IMR-90 (cell line): Measurements from ENCODE around the gene ZFR.

Experiments used
- CEBPB ChIP-seq: IDR thresholded peaks from 2 replicates; pipeline ENCODE4 v1.6.1; 2012; ENCODE audit warnings: low read depth, low read length, improper control_type of control experiment
- CTCF ChIP-seq: conservative IDR thresholded peaks from 2 replicates; pipeline ENCODE4 v1.5.1; 2012; ENCODE audit warnings: mild to moderate bottlenecking, low read depth, low read length, improper control_type of control experiment
- FOS ChIP-seq: fragments of 150-350 bp; IDR thresholded peaks from 2 replicates; pipeline ENCODE4 v1.6.1; 2016; ENCODE audit warnings: low read depth, low read length
- MAFK ChIP-seq: IDR thresholded peaks from 2 replicates; pipeline ENCODE4 v1.6.1; 2012; ENCODE audit warnings: low read depth, low read length, improper control_type of control experiment
- MAZ ChIP-seq: IDR thresholded peaks from 2 replicates; pipeline ENCODE4 v1.6.1; 2012; ENCODE audit warnings: low read depth, mild to moderate bottlenecking, low read length, improper control_type of control experiment, moderate library complexity, borderline replicate concordance
- RFX5 ChIP-seq: IDR thresholded peaks from 2 replicates; pipeline ENCODE4 v1.8.0; 2012; ENCODE audit warnings: low read depth, mild to moderate bottlenecking, low read length, moderate library complexity
- SMC3 ChIP-seq: fragments of 150-350 bp; IDR thresholded peaks from 2 replicates; pipeline ENCODE4 v1.6.1; 2016; ENCODE audit warnings: low read depth, mild to moderate bottlenecking, antibody characterized with exemption, low read length, moderate library complexity

GRCh38 chr5:32406650-32407049, 37.9 kb downstream of the ZFR start:
- TF ChIP-seq CTCF (no peak), MAFK (no peak), FOS (no peak), SMC3 (no peak), RFX5 (no peak), CEBPB (no peak), MAZ (no peak)
